Sigmoid colon (tissue), 7 donors: ENCODE measurements around the gene KANK2. TPM values are rescaled to one million over a fixed set of nuclear protein-coding genes. Genes with fewer than 3 reads are reported as not detected.

Source experiments
- DNase-seq: peaks from one replicate; pipeline ENCODE4 v3.0.0-alpha.2; 2019
- H3K27ac ChIP-seq, 4 donors: fragments of 200-600 bp; sonication (generic); one replicate each; pipeline ENCODE4 v1.5.1; 2016 to 2019; ENCODE audit warnings: mild to moderate bottlenecking in 1 of 4
- H3K27me3 ChIP-seq, 3 donors: fragments of 200-600 bp; sonication (generic); one replicate each; pipeline ENCODE4 v1.5.1; 2019; ENCODE audit warnings: mild to moderate bottlenecking in 1 of 3
- H3K36me3 ChIP-seq, 4 donors: fragments of 200-600 bp; sonication (generic); one replicate each; pipeline ENCODE4 v1.5.1; 2016 to 2019
- H3K4me1 ChIP-seq, 4 donors: fragments of 200-600 bp; sonication (generic); one replicate each; pipeline ENCODE4 v1.5.1; 2017 to 2019
- H3K4me3 ChIP-seq, 4 donors: fragments of 200-600 bp; sonication (generic); one replicate each; pipeline ENCODE4 v1.5.1; 2017 to 2019; ENCODE audit warnings: mild to moderate bottlenecking in 2 of 4, moderate library complexity in 1 of 4
- H3K9me3 ChIP-seq, 4 donors: fragments of 200-600 bp in 3 of 4; sonication (generic) in 3 of 4; one replicate each; pipeline versions ENCODE4 v1.5.1 to v1.6.1; 2013 to 2019
- EP300 ChIP-seq, 4 donors: sonication (generic); formaldehyde crosslinking; IDR thresholded peaks; one replicate each; pipeline ENCODE4 v1.6.1; 2017; ENCODE audit warnings: antibody characterized with exemption in 4 of 4
- POLR2A ChIP-seq, 2 donors: fragments of 450-650 bp; IDR thresholded peaks; one replicate each; pipeline ENCODE4 v1.6.1; 2016; ENCODE audit warnings: antibody characterized with exemption in 2 of 2, mild to moderate bottlenecking in 2 of 2, moderate library complexity in 2 of 2
- POLR2AphosphoS5 ChIP-seq, 4 donors: sonication (generic); formaldehyde crosslinking; IDR thresholded peaks; one replicate each; pipeline ENCODE4 v1.6.1; 2017; ENCODE audit warnings: antibody characterized with exemption in 4 of 4
- whole genome bisulfite sequencing, 2 donors: extraction: QIAGEN DNeasy Blood & Tissue Kit; methylation state at CpG; one replicate each; pipeline ENCODE4 v1.1.7; 2013; 5-methylcytosine and 5-hydroxymethylcytosine counted together
- intact Hi-C: fragments of 100-400 bp; cut with DNase I; formaldehyde crosslinking; loops from one replicate; pipeline ENCODE4 v1.15.1; 2023
- polyA plus RNA-seq, 3 donors: library from polyadenylated mRNA; stranded (reverse); fragments of 200-250 nt; gene quantifications; one replicate each; pipeline ENCODE4 v1.2.3, GENCODE V29; 2013
- total RNA-seq, 4 donors: library from RNA; depleted of rRNA; stranded (reverse); fragments of >200 nt; gene quantifications; one replicate each; pipeline ENCODE4 v1.1.0, GENCODE V29; 2016
- TF ChIP-seq, protein P1 (sequence below), 4 experiments: fragments of 450-650 bp in 3 of 4; fragments of 200-600 bp in 1 of 4; IDR thresholded peaks; one replicate each; pipeline ENCODE4 v1.5.1; 2016 to 2019; ENCODE audit warnings: antibody characterized with exemption in 4 of 4, mild to moderate bottlenecking in 3 of 4, moderate library complexity in 2 of 4
- donor health status: healthy with polysubstance abuse.
- donor health status: Bipolar disorder and iron deficiency.
- donor health status: healthy.

KANK2 gene
- total and polyA plus RNA-seq, 7 donors, result 29.8 to 1,314 (median 691) TPM

DNA sequence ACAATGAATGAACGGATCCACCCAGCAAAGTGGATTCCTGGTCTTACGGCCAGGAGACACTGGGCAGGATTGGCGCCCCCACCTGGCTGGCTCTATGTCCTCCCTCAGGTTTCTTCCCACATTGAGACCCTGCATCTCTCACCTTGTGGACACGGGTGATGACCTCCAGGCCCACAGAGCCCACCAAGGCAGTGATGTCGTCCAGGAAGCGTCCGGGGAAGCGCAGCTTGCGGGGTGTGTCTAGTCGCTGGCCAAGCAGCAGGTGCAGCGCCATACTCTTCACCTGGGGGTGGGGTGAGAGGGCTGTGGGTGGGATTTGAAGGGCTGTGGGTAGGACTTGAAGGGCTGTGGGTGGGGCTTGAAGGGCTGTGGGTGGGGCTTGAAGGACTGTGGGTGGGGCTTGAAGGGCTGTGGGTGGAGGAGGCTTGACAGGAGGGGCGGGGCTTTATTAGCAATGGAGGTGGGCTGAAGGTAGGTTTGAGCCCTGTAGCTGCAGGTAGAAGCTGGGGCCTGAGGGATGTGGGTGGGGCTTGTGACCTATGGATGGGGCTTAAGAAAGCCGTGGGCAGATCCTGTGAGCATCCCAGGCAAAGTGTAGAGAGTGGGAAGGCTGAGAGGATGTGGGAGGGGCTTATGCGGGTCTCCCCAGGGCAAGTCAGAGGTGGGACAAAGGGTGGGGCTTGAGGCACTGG, 30.0 kb upstream of the KANK2 start:
- H3K27me3 ChIP-seq, result no peaks in the 10 kb centered on the region
- peaks cover 2 to 45% (median 4%) of the 10 kb centered on the region in 4 donors for H3K36me3 ChIP-seq
- no peak overlapping the region for H3K4me3 ChIP-seq
- no peak for DNase-seq
- no peaks in the 10 kb centered on the region for H3K9me3 ChIP-seq
- no peak overlapping the region for H3K27ac ChIP-seq
- TF ChIP-seq EP300 (IDR thresholded peaks at IDR 0.05) (no peak), POLR2A (IDR thresholded peaks at IDR 0.05) (no peak), POLR2AphosphoS5 (IDR thresholded peaks at IDR 0.05) (no peak)
- TF ChIP-seq, protein P1, sequence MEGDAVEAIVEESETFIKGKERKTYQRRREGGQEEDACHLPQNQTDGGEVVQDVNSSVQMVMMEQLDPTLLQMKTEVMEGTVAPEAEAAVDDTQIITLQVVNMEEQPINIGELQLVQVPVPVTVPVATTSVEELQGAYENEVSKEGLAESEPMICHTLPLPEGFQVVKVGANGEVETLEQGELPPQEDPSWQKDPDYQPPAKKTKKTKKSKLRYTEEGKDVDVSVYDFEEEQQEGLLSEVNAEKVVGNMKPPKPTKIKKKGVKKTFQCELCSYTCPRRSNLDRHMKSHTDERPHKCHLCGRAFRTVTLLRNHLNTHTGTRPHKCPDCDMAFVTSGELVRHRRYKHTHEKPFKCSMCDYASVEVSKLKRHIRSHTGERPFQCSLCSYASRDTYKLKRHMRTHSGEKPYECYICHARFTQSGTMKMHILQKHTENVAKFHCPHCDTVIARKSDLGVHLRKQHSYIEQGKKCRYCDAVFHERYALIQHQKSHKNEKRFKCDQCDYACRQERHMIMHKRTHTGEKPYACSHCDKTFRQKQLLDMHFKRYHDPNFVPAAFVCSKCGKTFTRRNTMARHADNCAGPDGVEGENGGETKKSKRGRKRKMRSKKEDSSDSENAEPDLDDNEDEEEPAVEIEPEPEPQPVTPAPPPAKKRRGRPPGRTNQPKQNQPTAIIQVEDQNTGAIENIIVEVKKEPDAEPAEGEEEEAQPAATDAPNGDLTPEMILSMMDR (IDR thresholded peaks at IDR 0.05), result no peak
- intact Hi-C loops, result no loop called here
- WGBS, 2 donors, result 92 to 96% methylated on average over 14 of the region's 14 CpGs
- no peaks in the 10 kb centered on the region for H3K4me1 ChIP-seq

DNA sequence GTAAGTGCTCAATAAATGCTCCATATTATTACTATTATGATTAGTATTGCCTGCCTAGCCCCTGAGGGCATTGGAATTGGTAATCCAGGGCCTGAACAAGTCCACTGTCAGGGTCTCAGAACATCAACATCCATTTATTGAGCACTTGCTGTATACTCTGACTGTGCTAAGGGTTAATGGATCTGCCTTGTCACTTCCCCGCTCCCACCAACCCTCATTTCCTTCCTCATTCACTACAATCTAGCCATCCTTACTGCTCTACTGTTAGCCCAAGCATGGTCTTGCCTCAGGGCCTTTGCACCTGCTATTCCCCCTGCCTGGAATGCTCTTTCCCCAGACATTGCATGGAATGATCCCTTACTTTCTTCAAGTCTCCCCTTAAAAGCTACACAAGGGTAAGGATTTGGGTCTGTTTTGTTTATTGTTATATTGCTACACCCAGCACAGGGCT, 29.4 kb upstream of the KANK2 start:
- Histone ChIP-seq H3K9me3 (peaks cover 0 to under 1% (median 0%) of the 10 kb centered on the region in 4 donors), H3K4me3 (no peak overlapping the region), H3K36me3 (peaks cover 5 to 45% (median 8%) of the 10 kb centered on the region in 4 donors), H3K27ac (no peak overlapping the region), H3K4me1 (no peaks in the 10 kb centered on the region), H3K27me3 (no peaks in the 10 kb centered on the region)
- WGBS, 2 donors, result 57 to 93% methylated on average over 1 of the region's 1 CpG
- no peak for DNase-seq
- no peak for TF ChIP-seq POLR2A (IDR thresholded peaks at IDR 0.05)
- no peak for TF ChIP-seq POLR2AphosphoS5 (IDR thresholded peaks at IDR 0.05)
- intact Hi-C loops, result no loop called here

DNA sequence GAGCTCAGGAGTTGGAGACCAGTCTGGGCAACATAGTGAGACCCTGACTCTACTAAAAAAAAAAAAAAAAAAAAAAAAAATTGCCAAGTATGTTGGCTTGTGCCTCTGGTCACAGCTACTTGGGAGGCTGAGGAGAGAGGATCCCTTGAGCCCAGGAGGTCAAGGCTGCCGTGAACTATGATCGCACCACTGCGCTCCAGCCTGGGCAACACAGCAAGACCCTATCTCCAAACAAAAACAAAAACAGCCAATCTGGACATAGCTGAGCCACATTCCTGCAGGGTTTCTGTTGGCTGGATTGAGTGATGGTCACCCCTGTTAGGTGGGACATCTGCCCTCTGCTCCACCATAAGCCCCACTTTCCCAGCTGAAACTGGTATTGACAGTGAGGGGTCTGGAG, 28.5 kb upstream of the KANK2 start:
- no peak overlapping the region for H3K27ac ChIP-seq
- H3K9me3 ChIP-seq, result peaks cover 0 to 3% (median 0%) of the 10 kb centered on the region in 4 donors
- H3K36me3 ChIP-seq, result peaks cover 11 to 50% (median 15%) of the 10 kb centered on the region in 4 donors
- no peaks in the 10 kb centered on the region for H3K27me3 ChIP-seq
- H3K4me1 ChIP-seq, result no peaks in the 10 kb centered on the region
- intact Hi-C loops, result no loop called here
- DNase-seq, result no peak
- TF ChIP-seq EP300 (IDR thresholded peaks at IDR 0.05) (no peak), POLR2A (IDR thresholded peaks at IDR 0.05) (no peak), POLR2AphosphoS5 (IDR thresholded peaks at IDR 0.05) (no peak)
- TF ChIP-seq, protein P1 (IDR thresholded peaks at IDR 0.05), result no peak
- H3K4me3 ChIP-seq, result no peak overlapping the region
- WGBS, 2 donors, result 97 to 99% methylated on average over 3 of the region's 3 CpGs

DNA sequence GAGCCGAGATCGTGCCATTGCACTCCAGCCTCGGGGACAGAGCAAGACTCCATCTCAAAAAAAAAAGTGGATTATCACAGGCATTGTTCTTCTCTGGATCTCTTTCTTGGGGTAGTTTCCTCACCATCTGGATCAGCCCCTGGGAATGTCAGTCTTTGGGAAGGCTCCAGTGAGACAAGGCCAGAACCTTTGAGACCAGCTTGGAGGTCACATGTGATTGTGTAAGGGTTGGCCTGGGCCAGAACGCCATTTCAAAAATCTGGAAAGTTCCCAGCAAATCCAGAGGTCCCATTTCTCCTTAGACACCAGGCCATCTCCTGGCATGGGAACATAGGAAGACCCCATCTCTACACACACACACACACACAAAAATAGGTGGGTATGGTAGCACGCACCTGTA, 27.8 kb upstream of the KANK2 start:
- intact Hi-C loops, result no loop called here
- Histone ChIP-seq H3K4me3 (no peak overlapping the region), H3K4me1 (no peaks in the 10 kb centered on the region), H3K9me3 (peaks cover 0 to 3% (median 0%) of the 10 kb centered on the region in 4 donors), H3K27ac (no peak overlapping the region), H3K27me3 (no peaks in the 10 kb centered on the region), H3K36me3 (peaks cover 13 to 44% (median 15%) of the 10 kb centered on the region in 4 donors)
- 96% methylated on average over 5 of the region's 5 CpGs for WGBS, 2 donors
- TF ChIP-seq POLR2AphosphoS5 (IDR thresholded peaks at IDR 0.05), result peak in 1 of 4 donors; percentile 15
- TF ChIP-seq EP300 (IDR thresholded peaks at IDR 0.05), result no peak
- no peak for TF ChIP-seq POLR2A (IDR thresholded peaks at IDR 0.05)
- TF ChIP-seq, protein P1 (IDR thresholded peaks at IDR 0.05), result no peak
- DNase-seq, result no peak

DNA sequence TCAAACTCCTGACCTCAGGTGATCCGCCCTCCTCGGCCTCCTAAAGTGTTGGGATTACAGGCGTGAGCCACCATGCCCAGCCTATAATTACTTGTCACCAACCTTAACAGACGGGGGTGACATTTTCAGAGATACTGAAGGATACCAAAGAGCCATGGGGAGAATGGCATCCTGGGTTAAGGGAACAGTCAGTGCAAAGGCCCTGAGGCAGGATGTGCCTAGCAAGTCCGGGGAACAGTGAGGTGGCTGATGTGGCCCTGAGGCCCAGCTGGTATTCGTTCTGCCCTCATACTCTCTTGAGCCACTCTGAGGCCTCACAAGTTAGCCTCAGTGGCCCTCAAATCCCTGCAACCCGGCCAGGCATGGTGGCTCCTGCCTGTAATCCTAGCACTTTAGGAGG, 27.1 kb upstream of the KANK2 start:
- Histone ChIP-seq H3K4me3 (no peak overlapping the region), H3K36me3 (peaks cover 13 to 47% (median 18%) of the 10 kb centered on the region in 4 donors), H3K4me1 (no peaks in the 10 kb centered on the region), H3K9me3 (peaks cover 0 to 3% (median 0%) of the 10 kb centered on the region in 4 donors), H3K27me3 (no peaks in the 10 kb centered on the region), H3K27ac (no peak overlapping the region)
- WGBS, 2 donors, result 94 to 96% methylated on average over 7 of the region's 7 CpGs
- intact Hi-C loops, result no loop called here
- TF ChIP-seq EP300 (IDR thresholded peaks at IDR 0.05) (no peak), POLR2A (IDR thresholded peaks at IDR 0.05) (no peak), POLR2AphosphoS5 (IDR thresholded peaks at IDR 0.05) (no peak)
- TF ChIP-seq, protein P1 (IDR thresholded peaks at IDR 0.05), result no peak
- DNase-seq, result no peak
